Measurements from ENCODE around the gene TMPRSS7. TPM values are rescaled to one million over a fixed set of nuclear protein-coding genes. Genes with fewer than 3 reads are reported as not detected.
"Not testable (repeated sequence)": the region's sequence is repeated elsewhere in the genome, so short reads cannot be mapped to it uniquely, and the experiment has no call there.

Gene TMPRSS7
- total RNA-seq, 2 experiments from 2014 or later = not detected

- DNase-seq (no peak), ATAC-seq (no peak)
- Mint-ChIP-seq H3K9me3 (ENCODE audit: insufficient read depth) (no peaks in the 10 kb centered on the region), H3K36me3 (ENCODE audit: low read depth) (no peaks in the 10 kb centered on the region), H3K4me3 (no peak overlapping the region), H3K27ac (no peak overlapping the region), H3K27me3 (ENCODE audit: low read depth) (peaks cover 1% of the 10 kb centered on the region), H3K4me1 (ENCODE audit: low read depth) (no peaks in the 10 kb centered on the region)
- CTCF ChIA-PET = interaction anchor here (1.1 to 2.7 kb wide), 4 partner anchors 18 to 71 kb away, joined by 3 to 14 read pairs (median 4); no protein-coding TSS in a partner anchor
- POLR2A ChIA-PET = no interaction called here
These were observed 4.3 kb downstream of the TMPRSS7 start for GRCh38 chr3:112038863-112039262.

- ATAC-seq (no peak), DNase-seq (no peak)
- CTCF ChIA-PET = interaction anchor here (0.7 to 2.7 kb wide), 5 partner anchors 16 to 74 kb away, joined by 3 to 14 read pairs (median 3); no protein-coding TSS in a partner anchor
- POLR2A ChIA-PET = no interaction called here
- Mint-ChIP-seq H3K27ac (no peak overlapping the region), H3K36me3 (ENCODE audit: low read depth) (no peaks in the 10 kb centered on the region), H3K4me1 (ENCODE audit: low read depth) (no peaks in the 10 kb centered on the region), H3K4me3 (no peak overlapping the region), H3K9me3 (ENCODE audit: insufficient read depth) (no peaks in the 10 kb centered on the region), H3K27me3 (ENCODE audit: low read depth) (peaks cover 1% of the 10 kb centered on the region)
These were observed 6.8 kb downstream of the TMPRSS7 start for GRCh38 chr3:112041321-112041720.

- CTCF ChIA-PET = interaction anchor here (0.6 to 3.4 kb wide), 47 partner anchors 9 to 374 kb away, joined by 3 to 52 read pairs (median 4); partner anchors contain the start of genes ABHD10, TAGLN3 and TMPRSS7
- DNase-seq (no peak), ATAC-seq (no peak)
- Mint-ChIP-seq H3K4me3 (no peak overlapping the region), H3K9me3 (ENCODE audit: insufficient read depth) (no peaks in the 10 kb centered on the region), H3K4me1 (ENCODE audit: low read depth) (peaks cover 3% of the 10 kb centered on the region), H3K27me3 (ENCODE audit: low read depth) (peaks cover 1% of the 10 kb centered on the region), H3K27ac (no peak overlapping the region), H3K36me3 (ENCODE audit: low read depth) (no peaks in the 10 kb centered on the region)
- POLR2A ChIA-PET = no interaction called here
These were observed 8.3 kb downstream of the TMPRSS7 start for GRCh38 chr3:112042842-112043280.

- POLR2A ChIA-PET = interaction anchor here (0.6 to 0.9 kb wide), 2 partner anchors 10 to 492 kb away, joined by 3 read pairs; no protein-coding TSS in a partner anchor
- DNase-seq (peak; percentile 70), ATAC-seq (peak; percentile 93)
- Mint-ChIP-seq H3K27ac (no peak overlapping the region), H3K27me3 (ENCODE audit: low read depth) (peaks cover 1% of the 10 kb centered on the region), H3K36me3 (ENCODE audit: low read depth) (no peaks in the 10 kb centered on the region), H3K9me3 (ENCODE audit: insufficient read depth) (no peaks in the 10 kb centered on the region), H3K4me1 (ENCODE audit: low read depth) (peaks cover 3% of the 10 kb centered on the region), H3K4me3 (no peak overlapping the region)
- CTCF ChIA-PET = interaction anchor here (0.6 to 3.4 kb wide), 55 partner anchors 9 to 476 kb away, joined by 3 to 52 read pairs (median 4); partner anchors contain the start of genes ABHD10, TAGLN3 and TMPRSS7
These were observed 9.2 kb downstream of the TMPRSS7 start for GRCh38 chr3:112043621-112044201.

GRCh38 chr3:112046599-112046998 lies 12.1 kb downstream of the TMPRSS7 start:
- Mint-ChIP-seq H3K27me3 (ENCODE audit: low read depth) (no peaks in the 10 kb centered on the region), H3K4me1 (ENCODE audit: low read depth) (peaks cover 3% of the 10 kb centered on the region), H3K36me3 (ENCODE audit: low read depth) (no peaks in the 10 kb centered on the region), H3K9me3 (ENCODE audit: insufficient read depth) (no peaks in the 10 kb centered on the region), H3K4me3 (no peak overlapping the region), H3K27ac (no peak overlapping the region)
- no peak for ATAC-seq
- ChIA-PET CTCF (interaction anchor here (1.0 to 1.3 kb wide), 2 partner anchors 65 to 332 kb away, joined by 3 read pairs; no protein-coding TSS in a partner anchor), POLR2A (no interaction called here)
- no peak for DNase-seq

- Mint-ChIP-seq H3K27ac (no peak overlapping the region), H3K9me3 (ENCODE audit: insufficient read depth) (no peaks in the 10 kb centered on the region), H3K4me3 (no peak overlapping the region), H3K4me1 (ENCODE audit: low read depth) (peaks cover 3% of the 10 kb centered on the region), H3K27me3 (ENCODE audit: low read depth) (peaks cover 5% of the 10 kb centered on the region), H3K36me3 (ENCODE audit: low read depth) (no peaks in the 10 kb centered on the region)
- ChIA-PET POLR2A (no interaction called here), CTCF (no interaction called here)
- ATAC-seq (no peak), DNase-seq (no peak)
These were observed 12.7 kb downstream of the TMPRSS7 start for GRCh38 chr3:112047264-112047663.

- Mint-ChIP-seq H3K27ac (no peak overlapping the region), H3K27me3 (ENCODE audit: low read depth) (peaks cover 5% of the 10 kb centered on the region), H3K36me3 (ENCODE audit: low read depth) (no peaks in the 10 kb centered on the region), H3K4me3 (no peak overlapping the region), H3K4me1 (ENCODE audit: low read depth) (peaks cover 3% of the 10 kb centered on the region), H3K9me3 (ENCODE audit: insufficient read depth) (no peaks in the 10 kb centered on the region)
- no peak for ATAC-seq
- ChIA-PET POLR2A (no interaction called here), CTCF (no interaction called here)
- DNase-seq = no peak
These were observed 14.4 kb downstream of the TMPRSS7 start for GRCh38 chr3:112048911-112049310.

- CTCF ChIA-PET = interaction anchor here (1.1 to 2.2 kb wide), 3 partner anchors 9 to 58 kb away, joined by 3 to 23 read pairs (median 7); no protein-coding TSS in a partner anchor
- H3K4me1 Mint-ChIP-seq (ENCODE audit: low read depth) = peaks cover 5% of the 10 kb centered on the region
- no peak overlapping the region for H3K27ac Mint-ChIP-seq
- peaks cover 7% of the 10 kb centered on the region for H3K27me3 Mint-ChIP-seq (ENCODE audit: low read depth)
- ATAC-seq = no peak
- POLR2A ChIA-PET = no interaction called here
- no peak for DNase-seq
- H3K9me3 Mint-ChIP-seq (ENCODE audit: insufficient read depth) = no peaks in the 10 kb centered on the region
- no peak overlapping the region for H3K4me3 Mint-ChIP-seq
- H3K36me3 Mint-ChIP-seq (ENCODE audit: low read depth) = no peaks in the 10 kb centered on the region
These were observed 18.7 kb downstream of the TMPRSS7 start for GRCh38 chr3:112053229-112053628.

- Mint-ChIP-seq H3K4me1 (ENCODE audit: low read depth) (peaks cover 5% of the 10 kb centered on the region), H3K9me3 (ENCODE audit: insufficient read depth) (no peaks in the 10 kb centered on the region), H3K27ac (no peak overlapping the region), H3K27me3 (ENCODE audit: low read depth) (peaks cover 7% of the 10 kb centered on the region), H3K4me3 (no peak overlapping the region), H3K36me3 (ENCODE audit: low read depth) (no peaks in the 10 kb centered on the region)
- no peak for ATAC-seq
- ChIA-PET POLR2A (no interaction called here), CTCF (interaction anchor here (0.7 to 1.3 kb wide), 4 partner anchors 13 to 17 kb away, joined by 3 to 5 read pairs (median 3); no protein-coding TSS in a partner anchor)
- DNase-seq = no peak
These were observed 22.0 kb downstream of the TMPRSS7 start for GRCh38 chr3:112056451-112056929.

GRCh38 chr3:112059497-112059896 lies 25.0 kb downstream of the TMPRSS7 start:
- CTCF ChIA-PET = interaction anchor here (1.6 kb wide), 1 partner anchor 16 kb away, joined by 4 read pairs; no protein-coding TSS in a partner anchor
- ATAC-seq = no peak
- no peak overlapping the region for H3K27ac Mint-ChIP-seq

GRCh38 chr3:112061152-112061551 lies 26.6 kb downstream of the TMPRSS7 start:
- H3K4me1 Mint-ChIP-seq (ENCODE audit: low read depth) = peaks cover 5% of the 10 kb centered on the region
- peaks cover 4% of the 10 kb centered on the region for H3K27me3 Mint-ChIP-seq (ENCODE audit: low read depth)
- H3K27ac Mint-ChIP-seq = no peak overlapping the region
- H3K4me3 Mint-ChIP-seq = no peak overlapping the region
- ATAC-seq = no peak
- DNase-seq = no peak
- ChIA-PET CTCF (interaction anchor here (1.1 kb wide), 1 partner anchor 18 kb away, joined by 3 read pairs; no protein-coding TSS in a partner anchor), POLR2A (no interaction called here)
- no peaks in the 10 kb centered on the region for H3K36me3 Mint-ChIP-seq (ENCODE audit: low read depth)
- H3K9me3 Mint-ChIP-seq (ENCODE audit: insufficient read depth) = no peaks in the 10 kb centered on the region

More at GRCh38 chr3:112059497-112059896, 25.0 kb downstream of the TMPRSS7 start:
- Mint-ChIP-seq H3K4me3 (no peak overlapping the region), H3K9me3 (ENCODE audit: insufficient read depth) (no peaks in the 10 kb centered on the region), H3K27me3 (ENCODE audit: low read depth) (peaks cover 2% of the 10 kb centered on the region), H3K36me3 (ENCODE audit: low read depth) (no peaks in the 10 kb centered on the region), H3K4me1 (ENCODE audit: low read depth) (peaks cover 5% of the 10 kb centered on the region)
- DNase-seq = no peak
- POLR2A ChIA-PET = no interaction called here

- Mint-ChIP-seq H3K27ac (peak overlapping the region; percentile 85), H3K4me1 (ENCODE audit: low read depth) (peaks cover 42% of the 10 kb centered on the region), H3K4me3 (peak overlapping the region; percentile 67)
- DNase-seq (peak; percentile 84), ATAC-seq (peak; percentile 65)
- H3K27me3 Mint-ChIP-seq (ENCODE audit: low read depth); H3K9me3 Mint-ChIP-seq (ENCODE audit: insufficient read depth); H3K36me3 Mint-ChIP-seq (ENCODE audit: low read depth): not testable (repeated sequence)
- ChIA-PET POLR2A (interaction anchor here (1.0 kb wide), 1 partner anchor 14 kb away, joined by 3 read pairs; the partner anchor contains the start of gene C3orf52), CTCF (interaction anchor here (0.8 to 1.6 kb wide), 6 partner anchors 12 to 93 kb away, joined by 3 to 10 read pairs (median 3); partner anchors contain the start of gene ABHD10)
These were observed 38.0 kb downstream of the TMPRSS7 start for GRCh38 chr3:112072387-112073060.

Data from activated CD8-positive, alpha-beta T cell treated with anti-CD3 and anti-CD28 coated beads, Interleukin-2, amount 10 ng/mL, durations not matched to agents 7 days and 5 days (primary cell).